ENCODE data around the gene GAL3ST3. TPM values are rescaled to one million over a fixed set of nuclear protein-coding genes. Genes with fewer than 3 reads are reported as not detected.

GAL3ST3 gene
- total and polyA plus RNA-seq, 10 of the 15 experiments (the other 5 are each of a cell fraction or from before 2014, with no cell fraction given) = 0.06 to 0.12 TPM; not detected in 8

- ChIA-PET SMC1A (ENCODE audit: uncharacterized antibody, unreplicated experiment) (interaction anchor here (0.8 to 1.2 kb wide), 2 partner anchors 21 to 84 kb away, joined by 3 read pairs; no protein-coding TSS in a partner anchor), RAD21 (ENCODE audit: unreplicated experiment) (interaction anchor here (1.1 kb wide), 1 partner anchor 87 kb away, joined by 4 read pairs; no protein-coding TSS in a partner anchor), CTCF (interaction anchor here (0.7 to 5.0 kb wide), 11 partner anchors 9 to 239 kb away, joined by 3 to 71 read pairs (median 8); partner anchors contain the start of genes CATSPER1 and PACS1), POLR2A (no interaction called here)
- TF ChIP-seq, protein P1, sequence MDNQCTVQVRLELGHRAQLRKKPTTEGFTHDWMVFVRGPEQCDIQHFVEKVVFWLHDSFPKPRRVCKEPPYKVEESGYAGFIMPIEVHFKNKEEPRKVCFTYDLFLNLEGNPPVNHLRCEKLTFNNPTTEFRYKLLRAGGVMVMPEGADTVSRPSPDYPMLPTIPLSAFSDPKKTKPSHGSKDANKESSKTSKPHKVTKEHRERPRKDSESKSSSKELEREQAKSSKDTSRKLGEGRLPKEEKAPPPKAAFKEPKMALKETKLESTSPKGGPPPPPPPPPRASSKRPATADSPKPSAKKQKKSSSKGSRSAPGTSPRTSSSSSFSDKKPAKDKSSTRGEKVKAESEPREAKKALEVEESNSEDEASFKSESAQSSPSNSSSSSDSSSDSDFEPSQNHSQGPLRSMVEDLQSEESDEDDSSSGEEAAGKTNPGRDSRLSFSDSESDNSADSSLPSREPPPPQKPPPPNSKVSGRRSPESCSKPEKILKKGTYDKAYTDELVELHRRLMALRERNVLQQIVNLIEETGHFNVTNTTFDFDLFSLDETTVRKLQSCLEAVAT (IDR thresholded peaks at IDR 0.05) = no peak
- TF ChIP-seq MTA2 (IDR thresholded peaks at IDR 0.05; ENCODE audit: low read depth) (no peak), NFYB (IDR thresholded peaks at IDR 0.05; ENCODE audit: insufficient read depth, low read depth, low read length) (no peak), RELA (IDR thresholded peaks at IDR 0.05; ENCODE audit: borderline replicate concordance, partially characterized antibody) (no peak)
- TF ChIP-seq, protein P2, sequence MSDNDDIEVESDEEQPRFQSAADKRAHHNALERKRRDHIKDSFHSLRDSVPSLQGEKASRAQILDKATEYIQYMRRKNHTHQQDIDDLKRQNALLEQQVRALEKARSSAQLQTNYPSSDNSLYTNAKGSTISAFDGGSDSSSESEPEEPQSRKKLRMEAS (IDR thresholded peaks at IDR 0.05; ENCODE audit: low read depth, low read length) = no peak
- DNase-seq (ENCODE audit: low read depth, low spot score) (no peak), FAIRE-seq (no peak), ATAC-seq (no peak)
- Histone ChIP-seq H3K27me3 (replicated peaks in 1 of 2; ENCODE audit: control insufficient read depth in 2 of 2, insufficient read depth in 2 of 2, low read length in 1 of 2) (no peaks in the 10 kb centered on the region), H2AFZ (ENCODE audit: control insufficient read depth, low read depth, low read length) (no peak overlapping the region), H3K9ac (ENCODE audit: control insufficient read depth, insufficient read depth, low read length) (no peak overlapping the region), H3K27ac (ENCODE audit: control insufficient read depth, insufficient read depth) (no peak overlapping the region), H3K79me2 (ENCODE audit: control insufficient read depth, insufficient read depth, low read length) (no peaks in the 10 kb centered on the region; the same call in 1 of the 2 replicates), H4K20me1 (ENCODE audit: control insufficient read depth, insufficient read depth) (no peaks in the 10 kb centered on the region), H3K9me3 (replicated peaks; ENCODE audit: control insufficient read depth, insufficient read depth, low read length) (no peaks in the 10 kb centered on the region), H3K4me2 (ENCODE audit: control insufficient read depth, insufficient read depth) (no peak overlapping the region), H3K4me3 (no peak overlapping the region), H3K4me1 (ENCODE audit: control insufficient read depth, insufficient read depth, low read length) (peaks cover 11% of the 10 kb centered on the region), H3K36me3 (ENCODE audit: control insufficient read depth in 2 of 2, insufficient read depth in 2 of 2, low read length in 1 of 2) (no peaks in the 10 kb centered on the region)
- in situ Hi-C loops (cut with MboI) (no loop called here), intact Hi-C loops (cut with micrococcal nuclease; ENCODE audit: unreplicated experiment) (no loop called here)
- BruUV-seq (replicated peaks) = no TSS peak
- WGBS (ENCODE audit: insufficient coverage, insufficient replicate concordance, low lambda C conversion rate, missing lambda C conversion rate) = 93% methylated on average over 3 of the region's 3 CpGs
These were observed 2.1 kb downstream of the GAL3ST3 start for GRCh38 chr11:66046901-66047300.
